Liver (tissue), 9 donors: ENCODE data around the gene IL32. TPM values are rescaled to one million over a fixed set of nuclear protein-coding genes. Genes with fewer than 3 reads are reported as not detected.

ENCODE experiments used
- DNase-seq: peaks from one replicate; pipeline ENCODE4 v3.0.0-alpha.2; 2017; ENCODE audit warnings: low spot score
- H3K27ac ChIP-seq, 2 donors: one replicate each; pipeline ENCODE4 v1.7.0; 2013; ENCODE audit warnings: inconsistent platforms in 2 of 2, low read length in 2 of 2, control low read depth in 1 of 2, low read depth in 1 of 2, mild to moderate bottlenecking in 1 of 2
- H3K27me3 ChIP-seq, 4 donors: one replicate each; pipeline versions ENCODE4 v1.6.1 to v1.7.0; 2013; ENCODE audit warnings: low read length in 3 of 4, inconsistent platforms in 1 of 4, mild to moderate bottlenecking in 1 of 4, moderate library complexity in 1 of 4; ENCODE audit not compliant: control insufficient read depth in 4 of 4, insufficient read depth in 4 of 4
- H3K36me3 ChIP-seq, 4 donors: one replicate each; pipeline versions ENCODE4 v1.6.1 to v1.7.0; 2013; ENCODE audit warnings: low read length in 3 of 4, mild to moderate bottlenecking in 3 of 4, low read depth in 1 of 4, moderate library complexity in 1 of 4; ENCODE audit not compliant: control insufficient read depth in 4 of 4, insufficient read depth in 3 of 4
- H3K4me1 ChIP-seq, 4 donors: one replicate each; pipeline versions ENCODE4 v1.6.1 to v1.7.0; 2013; ENCODE audit warnings: low read length in 3 of 4, mild to moderate bottlenecking in 3 of 4, moderate library complexity in 1 of 4; ENCODE audit not compliant: control insufficient read depth in 4 of 4, insufficient read depth in 4 of 4
- H3K4me3 ChIP-seq, 3 donors: one replicate each; pipeline versions ENCODE4 v1.6.1 to v1.7.0; 2013; ENCODE audit warnings: low read length in 3 of 3, control low read depth in 1 of 3, low read depth in 1 of 3, mild to moderate bottlenecking in 1 of 3
- H3K9ac ChIP-seq, 2 donors: one replicate each; pipeline ENCODE4 v1.7.0; 2013; ENCODE audit warnings: low read length in 2 of 2, mild to moderate bottlenecking in 2 of 2, moderate library complexity in 2 of 2, control low read depth in 1 of 2, low read depth in 1 of 2
- H3K9me3 ChIP-seq, 4 donors: one replicate each; pipeline versions ENCODE4 v1.6.1 to v1.7.0; 2013; ENCODE audit warnings: low read length in 3 of 4; ENCODE audit not compliant: control insufficient read depth in 4 of 4
- EGR1 ChIP-seq, 2 donors: IDR thresholded peaks; 2 replicates each; pipeline ENCODE4 v1.6.1; 2016 to 2018; ENCODE audit warnings: antibody characterized with exemption in 2 of 2, low read depth in 2 of 2
- FOXA1 ChIP-seq: IDR thresholded peaks from 2 replicates; pipeline ENCODE4 v1.6.1; 2016; ENCODE audit warnings: antibody characterized with exemption
- FOXA2 ChIP-seq: IDR thresholded peaks from 2 replicates; pipeline ENCODE4 v1.6.1; 2016; ENCODE audit warnings: antibody characterized with exemption
- GABPA ChIP-seq, 2 donors: IDR thresholded peaks in 1 of 2; conservative IDR thresholded peaks in 1 of 2; 2 replicates each; pipeline ENCODE4 v1.6.1; 2016; ENCODE audit warnings: antibody characterized with exemption in 2 of 2, mild to moderate bottlenecking in 1 of 2, moderate library complexity in 1 of 2
- JUND ChIP-seq, 2 donors: IDR thresholded peaks; 2 replicates each; pipeline ENCODE4 v1.6.1; 2016; ENCODE audit warnings: antibody characterized with exemption in 2 of 2
- NR2F2 ChIP-seq: IDR thresholded peaks from 2 replicates; pipeline ENCODE4 v1.6.1; 2016; ENCODE audit warnings: antibody characterized with exemption
- RXRA ChIP-seq, 2 donors: IDR thresholded peaks; 2 replicates each; pipeline ENCODE4 v1.6.1; 2017 to 2018; ENCODE audit warnings: antibody characterized with exemption in 2 of 2, mild to moderate bottlenecking in 1 of 2
- SP1 ChIP-seq: IDR thresholded peaks from 2 replicates; pipeline ENCODE4 v1.6.1; 2018; ENCODE audit warnings: antibody characterized with exemption, mild to moderate bottlenecking
- TAF1 ChIP-seq: conservative IDR thresholded peaks from 2 replicates; pipeline ENCODE4 v1.6.1; 2016; ENCODE audit warnings: antibody characterized with exemption, mild to moderate bottlenecking
- WGBS: extraction: QIAGEN DNeasy Blood & Tissue Kit; methylation state at CpG from one replicate; pipeline ENCODE4 v1.1.7; 2013; 5-methylcytosine and 5-hydroxymethylcytosine counted together
- polyA plus RNA-seq, 2 donors: library from polyadenylated mRNA; stranded (reverse) in 1 of 2; unstranded in 1 of 2; fragments of 200-250 nt in 1 of 2; fragments of >200 nt in 1 of 2; fragmentation: Nextera tagmentation in 1 of 2; extraction: Ambion mirVana in 1 of 2; gene quantifications; one replicate each; pipeline versions ENCODE4 v1.2.1 to v1.2.3, GENCODE V29; 2013 to 2015
- total RNA-seq, 2 donors: library from RNA; depleted of rRNA; stranded (reverse); fragments of >200 nt; gene quantifications; one replicate each; pipeline ENCODE4 v1.2.3, GENCODE V29; 2014
- TF ChIP-seq, protein P1 (sequence below): IDR thresholded peaks from 2 replicates; pipeline ENCODE4 v1.6.1; 2016; ENCODE audit warnings: antibody characterized with exemption
- TF ChIP-seq, protein P2 (sequence below): IDR thresholded peaks from 2 replicates; pipeline ENCODE4 v1.6.1; 2016; ENCODE audit warnings: antibody characterized with exemption
- TF ChIP-seq, protein P3 (sequence below): fragments of 150-350 bp; IDR thresholded peaks from 2 replicates; pipeline ENCODE4 v1.5.1; 2017; ENCODE audit warnings: improper control_type of control experiment, low read depth, low read length; ENCODE audit not compliant: missing input control
- TF ChIP-seq, protein P4 (sequence below): IDR thresholded peaks from 2 replicates; pipeline ENCODE4 v1.6.1; 2016; ENCODE audit warnings: antibody characterized with exemption
- TF ChIP-seq, protein P5 (sequence below): IDR thresholded peaks from 2 replicates; pipeline ENCODE4 v1.6.1; 2016; ENCODE audit warnings: antibody characterized with exemption, mild to moderate bottlenecking
- donor health status: healthy.
- donor health status: healthy.
- donor health status: healthy.
- donor health status: healthy.
- donor health status: healthy.

Gene IL32
- total and polyA plus RNA-seq, 4 donors = 8.6 to 328 (median 196) TPM

DNA sequence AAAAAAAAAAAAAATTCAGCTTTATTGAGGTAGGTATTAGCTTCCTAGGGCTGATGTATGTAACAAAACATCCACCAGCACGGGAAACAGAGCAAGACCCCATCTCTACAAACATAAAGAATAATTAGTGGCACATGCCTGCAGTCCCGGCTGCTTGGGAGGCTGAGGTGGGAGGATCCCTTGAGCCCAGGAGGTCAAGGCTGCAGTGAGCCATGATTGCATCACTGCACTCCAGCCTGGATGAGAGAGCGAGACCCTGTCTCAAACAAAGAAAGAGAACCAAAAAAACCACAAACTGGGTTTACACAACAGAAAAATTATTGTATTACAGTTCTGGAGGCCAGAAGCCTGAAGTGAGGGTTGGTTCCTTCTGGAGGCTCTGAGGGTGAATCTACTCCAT lies 23.1 kb upstream of the IL32 start:
- no peak for DNase-seq
- Histone ChIP-seq H3K27ac (no peak overlapping the region), H3K4me1 (peaks cover 0 to 14% (median 5%) of the 10 kb centered on the region in 4 donors), H3K9ac (no peak overlapping the region), H3K36me3 (no peaks in the 10 kb centered on the region), H3K9me3 (no peaks in the 10 kb centered on the region), H3K4me3 (no peak overlapping the region), H3K27me3 (peaks cover 0 to 8% (median 3%) of the 10 kb centered on the region in 4 donors)
- 84% methylated on average over 3 of the region's 3 CpGs for WGBS
- TF ChIP-seq TAF1 (no peak), FOXA1 (no peak), SP1 (no peak)
- TF ChIP-seq, protein P1, sequence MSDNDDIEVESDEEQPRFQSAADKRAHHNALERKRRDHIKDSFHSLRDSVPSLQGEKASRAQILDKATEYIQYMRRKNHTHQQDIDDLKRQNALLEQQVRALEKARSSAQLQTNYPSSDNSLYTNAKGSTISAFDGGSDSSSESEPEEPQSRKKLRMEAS = no peak
- TF ChIP-seq, protein P2, sequence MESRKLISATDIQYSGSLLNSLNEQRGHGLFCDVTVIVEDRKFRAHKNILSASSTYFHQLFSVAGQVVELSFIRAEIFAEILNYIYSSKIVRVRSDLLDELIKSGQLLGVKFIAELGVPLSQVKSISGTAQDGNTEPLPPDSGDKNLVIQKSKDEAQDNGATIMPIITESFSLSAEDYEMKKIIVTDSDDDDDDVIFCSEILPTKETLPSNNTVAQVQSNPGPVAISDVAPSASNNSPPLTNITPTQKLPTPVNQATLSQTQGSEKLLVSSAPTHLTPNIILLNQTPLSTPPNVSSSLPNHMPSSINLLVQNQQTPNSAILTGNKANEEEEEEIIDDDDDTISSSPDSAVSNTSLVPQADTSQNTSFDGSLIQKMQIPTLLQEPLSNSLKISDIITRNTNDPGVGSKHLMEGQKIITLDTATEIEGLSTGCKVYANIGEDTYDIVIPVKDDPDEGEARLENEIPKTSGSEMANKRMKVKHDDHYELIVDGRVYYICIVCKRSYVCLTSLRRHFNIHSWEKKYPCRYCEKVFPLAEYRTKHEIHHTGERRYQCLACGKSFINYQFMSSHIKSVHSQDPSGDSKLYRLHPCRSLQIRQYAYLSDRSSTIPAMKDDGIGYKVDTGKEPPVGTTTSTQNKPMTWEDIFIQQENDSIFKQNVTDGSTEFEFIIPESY = no peak

DNA sequence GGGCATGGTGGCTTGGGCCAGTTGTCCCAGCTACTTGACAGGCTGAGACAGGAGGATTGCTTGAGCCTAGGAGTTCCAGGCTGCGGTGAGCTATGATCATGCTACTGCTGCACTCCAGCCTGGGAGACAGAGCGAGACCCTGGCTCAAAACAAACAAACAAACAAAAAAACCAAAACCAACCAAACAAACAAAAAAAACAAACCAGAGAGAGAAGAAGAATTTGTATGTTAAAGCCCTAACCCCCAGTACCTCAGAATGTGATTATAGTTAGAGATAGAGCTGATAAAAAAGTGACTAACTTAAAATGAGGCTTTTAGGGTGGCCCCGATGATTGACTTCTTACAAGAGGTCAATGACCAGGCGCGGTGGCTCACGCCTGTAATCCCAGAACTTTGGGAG lies 20.7 kb upstream of the IL32 start:
- no peaks in the 10 kb centered on the region for H3K36me3 ChIP-seq
- 87% methylated on average over 6 of the region's 6 CpGs for WGBS
- H3K4me3 ChIP-seq = no peak overlapping the region
- peaks cover 0 to 6% (median 3%) of the 10 kb centered on the region in 4 donors for H3K27me3 ChIP-seq
- no peak for DNase-seq
- no peak for TF ChIP-seq GABPA (IDR thresholded peaks at IDR 0.05 in 1 of 2, conservative IDR thresholded peaks at IDR 0.05 in 1 of 2)
- no peak for TF ChIP-seq TAF1
- TF ChIP-seq SP1 = no peak
- TF ChIP-seq FOXA2 = no peak
- TF ChIP-seq, protein P1 = no peak
- no peak overlapping the region for H3K27ac ChIP-seq
- H3K9ac ChIP-seq = no peak overlapping the region
- H3K9me3 ChIP-seq = no peaks in the 10 kb centered on the region
- peaks cover 0 to 14% (median 5%) of the 10 kb centered on the region in 4 donors for H3K4me1 ChIP-seq

DNA sequence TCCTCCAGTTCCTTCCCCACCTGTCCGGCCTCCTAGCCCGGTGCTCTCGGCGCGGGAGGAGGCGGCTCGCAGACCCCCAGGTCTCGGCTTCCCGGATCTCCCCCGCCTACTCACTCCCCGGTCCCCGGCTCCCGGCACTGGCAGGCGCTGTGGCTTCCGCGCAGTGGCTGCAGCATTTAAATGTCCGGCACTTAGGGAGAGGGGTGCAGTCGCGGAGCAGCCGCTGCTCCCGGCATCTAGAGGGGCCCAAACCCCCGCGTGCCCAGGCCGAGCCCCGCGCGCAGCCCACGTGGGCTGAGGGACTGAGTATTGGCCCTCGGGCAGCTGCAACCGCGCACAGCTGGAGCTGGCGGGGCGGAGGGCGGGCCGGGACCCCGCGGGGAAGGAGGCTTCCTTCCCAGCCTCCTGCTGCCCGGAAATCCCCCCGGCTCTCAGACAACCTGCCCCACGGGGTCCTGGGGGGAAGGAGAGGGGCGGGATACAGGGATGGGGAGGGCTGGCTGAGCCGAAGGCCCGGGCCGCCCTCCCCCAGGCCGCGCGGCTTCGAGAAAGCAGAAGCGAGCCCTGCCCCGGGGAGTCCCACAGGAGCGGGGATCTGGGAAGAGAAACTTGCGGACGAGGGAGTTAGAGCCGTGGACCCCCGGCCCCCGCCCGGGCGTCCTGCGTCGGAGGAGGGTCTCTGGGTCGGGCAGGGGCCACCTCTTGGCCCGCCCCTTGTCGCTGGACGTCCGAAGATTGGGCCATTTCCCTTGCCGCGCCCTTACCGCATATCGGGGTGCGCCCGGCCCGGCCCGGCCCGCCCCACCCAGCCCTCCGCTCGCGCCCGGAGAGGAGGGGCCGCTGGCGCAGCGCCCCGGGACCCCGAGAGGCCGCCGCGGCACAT lies 19.4 kb upstream of the IL32 start, which contains the start of gene MMP25:
TSS of gene MMP25 (plus strand) at position 804 of the 883 bp plus-strand sequence. CDS start 357 bp downstream, outside the sequence.
- TF ChIP-seq FOXA1 (no peak), EGR1 (IDR thresholded peaks at IDR 0.05; ENCODE audit: low read depth in 2 of 2) (no peak), JUND (IDR thresholded peaks at IDR 0.05) (no peak), FOXA2 (no peak), SP1 (no peak), GABPA (IDR thresholded peaks at IDR 0.05 in 1 of 2, conservative IDR thresholded peaks at IDR 0.05 in 1 of 2) (no peak), NR2F2 (no peak), TAF1 (no peak), RXRA (IDR thresholded peaks at IDR 0.05) (no peak)
- TF ChIP-seq, protein P3, sequence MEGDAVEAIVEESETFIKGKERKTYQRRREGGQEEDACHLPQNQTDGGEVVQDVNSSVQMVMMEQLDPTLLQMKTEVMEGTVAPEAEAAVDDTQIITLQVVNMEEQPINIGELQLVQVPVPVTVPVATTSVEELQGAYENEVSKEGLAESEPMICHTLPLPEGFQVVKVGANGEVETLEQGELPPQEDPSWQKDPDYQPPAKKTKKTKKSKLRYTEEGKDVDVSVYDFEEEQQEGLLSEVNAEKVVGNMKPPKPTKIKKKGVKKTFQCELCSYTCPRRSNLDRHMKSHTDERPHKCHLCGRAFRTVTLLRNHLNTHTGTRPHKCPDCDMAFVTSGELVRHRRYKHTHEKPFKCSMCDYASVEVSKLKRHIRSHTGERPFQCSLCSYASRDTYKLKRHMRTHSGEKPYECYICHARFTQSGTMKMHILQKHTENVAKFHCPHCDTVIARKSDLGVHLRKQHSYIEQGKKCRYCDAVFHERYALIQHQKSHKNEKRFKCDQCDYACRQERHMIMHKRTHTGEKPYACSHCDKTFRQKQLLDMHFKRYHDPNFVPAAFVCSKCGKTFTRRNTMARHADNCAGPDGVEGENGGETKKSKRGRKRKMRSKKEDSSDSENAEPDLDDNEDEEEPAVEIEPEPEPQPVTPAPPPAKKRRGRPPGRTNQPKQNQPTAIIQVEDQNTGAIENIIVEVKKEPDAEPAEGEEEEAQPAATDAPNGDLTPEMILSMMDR = no peak
- TF ChIP-seq, protein P4, sequence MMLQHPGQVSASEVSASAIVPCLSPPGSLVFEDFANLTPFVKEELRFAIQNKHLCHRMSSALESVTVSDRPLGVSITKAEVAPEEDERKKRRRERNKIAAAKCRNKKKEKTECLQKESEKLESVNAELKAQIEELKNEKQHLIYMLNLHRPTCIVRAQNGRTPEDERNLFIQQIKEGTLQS = no peak
- TF ChIP-seq, protein P5, sequence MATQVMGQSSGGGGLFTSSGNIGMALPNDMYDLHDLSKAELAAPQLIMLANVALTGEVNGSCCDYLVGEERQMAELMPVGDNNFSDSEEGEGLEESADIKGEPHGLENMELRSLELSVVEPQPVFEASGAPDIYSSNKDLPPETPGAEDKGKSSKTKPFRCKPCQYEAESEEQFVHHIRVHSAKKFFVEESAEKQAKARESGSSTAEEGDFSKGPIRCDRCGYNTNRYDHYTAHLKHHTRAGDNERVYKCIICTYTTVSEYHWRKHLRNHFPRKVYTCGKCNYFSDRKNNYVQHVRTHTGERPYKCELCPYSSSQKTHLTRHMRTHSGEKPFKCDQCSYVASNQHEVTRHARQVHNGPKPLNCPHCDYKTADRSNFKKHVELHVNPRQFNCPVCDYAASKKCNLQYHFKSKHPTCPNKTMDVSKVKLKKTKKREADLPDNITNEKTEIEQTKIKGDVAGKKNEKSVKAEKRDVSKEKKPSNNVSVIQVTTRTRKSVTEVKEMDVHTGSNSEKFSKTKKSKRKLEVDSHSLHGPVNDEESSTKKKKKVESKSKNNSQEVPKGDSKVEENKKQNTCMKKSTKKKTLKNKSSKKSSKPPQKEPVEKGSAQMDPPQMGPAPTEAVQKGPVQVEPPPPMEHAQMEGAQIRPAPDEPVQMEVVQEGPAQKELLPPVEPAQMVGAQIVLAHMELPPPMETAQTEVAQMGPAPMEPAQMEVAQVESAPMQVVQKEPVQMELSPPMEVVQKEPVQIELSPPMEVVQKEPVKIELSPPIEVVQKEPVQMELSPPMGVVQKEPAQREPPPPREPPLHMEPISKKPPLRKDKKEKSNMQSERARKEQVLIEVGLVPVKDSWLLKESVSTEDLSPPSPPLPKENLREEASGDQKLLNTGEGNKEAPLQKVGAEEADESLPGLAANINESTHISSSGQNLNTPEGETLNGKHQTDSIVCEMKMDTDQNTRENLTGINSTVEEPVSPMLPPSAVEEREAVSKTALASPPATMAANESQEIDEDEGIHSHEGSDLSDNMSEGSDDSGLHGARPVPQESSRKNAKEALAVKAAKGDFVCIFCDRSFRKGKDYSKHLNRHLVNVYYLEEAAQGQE = no peak
- TF ChIP-seq, protein P2 = no peak
- Histone ChIP-seq H3K4me1 (peaks cover 0 to 14% (median 5%) of the 10 kb centered on the region in 4 donors), H3K9me3 (no peaks in the 10 kb centered on the region), H3K9ac (no peak within 1 kb of the TSS), H3K27ac (no peak within 1 kb of the TSS), H3K36me3 (no peaks in the 10 kb centered on the region), H3K4me3 (peak within 1 kb of the TSS in 1 of 3 donors; percentile 41), H3K27me3 (peaks cover 0 to 6% (median 3%) of the 10 kb centered on the region in 4 donors)
- WGBS = 3% methylated on average over 86 of the region's 86 CpGs
- no peak for DNase-seq
